8988T (cell line): ENCODE data around the gene CXCL13.
"Not testable (repeated sequence)": the region's sequence is repeated elsewhere in the genome, so short reads cannot be mapped to it uniquely, and the experiment has no call there.

ENCODE experiments used
- DNase-seq: peaks from one replicate; pipeline ENCODE4 v3.0.0; 2011

The CXCL13 gene

DNA sequence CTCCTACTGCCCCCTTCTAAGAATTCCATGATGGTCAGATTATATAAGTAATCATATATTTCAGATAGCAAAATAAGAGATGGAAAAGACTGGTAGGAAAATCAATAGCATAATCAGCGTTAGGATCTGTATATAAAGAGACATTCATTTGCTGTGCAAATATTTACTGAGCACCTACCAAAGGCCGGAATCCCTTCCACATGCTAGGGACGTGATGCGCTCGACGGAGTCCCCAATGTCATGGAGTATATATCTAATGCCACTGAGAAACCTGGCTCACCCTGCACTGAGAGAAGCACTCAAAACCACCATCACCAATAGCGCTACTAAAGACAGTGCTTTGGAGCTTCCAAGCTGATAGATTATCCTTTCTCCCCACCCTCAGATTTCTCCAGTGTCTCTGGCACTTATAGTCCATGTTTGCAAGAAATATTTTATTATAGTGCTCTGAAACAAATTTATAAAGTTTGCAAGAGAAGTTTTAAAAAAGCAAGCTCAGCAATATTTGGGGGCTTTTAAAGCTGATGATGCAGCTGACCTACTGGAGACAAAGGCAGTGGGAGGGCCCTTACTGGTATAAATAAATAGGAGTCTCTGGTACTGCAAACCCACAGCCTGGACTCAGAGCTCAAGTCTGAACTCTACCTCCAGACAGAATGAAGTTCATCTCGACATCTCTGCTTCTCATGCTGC lies at the start of gene CXCL13:
CXCL13 (plus strand) TSS at position 611 of the 693 bp plus-strand sequence; CDS start at position 657, 46 bp downstream.
- DNase-seq = no peak

- DNase-seq = no peak
These were observed 45.5 kb upstream of the CXCL13 start for GRCh38 chr4:77560170-77560569.

- not testable (repeated sequence) for DNase-seq
These were observed 43.9 kb upstream of the CXCL13 start for GRCh38 chr4:77561720-77562119.

- DNase-seq = no peak
These were observed 41.4 kb upstream of the CXCL13 start for GRCh38 chr4:77564231-77564630.

- DNase-seq = no peak
These were observed 39.5 kb upstream of the CXCL13 start for GRCh38 chr4:77566148-77566547.

- no peak for DNase-seq
These were observed 38.1 kb upstream of the CXCL13 start for GRCh38 chr4:77567549-77567948.

GRCh38 chr4:77570508-77571214 lies 35.0 kb upstream of the CXCL13 start:
- not testable (repeated sequence) for DNase-seq

- no peak for DNase-seq
These were observed 29.3 kb upstream of the CXCL13 start for GRCh38 chr4:77576351-77576750.

- no peak for DNase-seq
These were observed 27.5 kb upstream of the CXCL13 start for GRCh38 chr4:77578145-77578544.

GRCh38 chr4:77579406-77580076 lies 26.1 kb upstream of the CXCL13 start:
- peak; percentile 15 for DNase-seq

- DNase-seq = no peak
These were observed 23.9 kb upstream of the CXCL13 start for GRCh38 chr4:77581724-77582123.

- DNase-seq = no peak
These were observed 23.5 kb upstream of the CXCL13 start for GRCh38 chr4:77582156-77582555.

DNA sequence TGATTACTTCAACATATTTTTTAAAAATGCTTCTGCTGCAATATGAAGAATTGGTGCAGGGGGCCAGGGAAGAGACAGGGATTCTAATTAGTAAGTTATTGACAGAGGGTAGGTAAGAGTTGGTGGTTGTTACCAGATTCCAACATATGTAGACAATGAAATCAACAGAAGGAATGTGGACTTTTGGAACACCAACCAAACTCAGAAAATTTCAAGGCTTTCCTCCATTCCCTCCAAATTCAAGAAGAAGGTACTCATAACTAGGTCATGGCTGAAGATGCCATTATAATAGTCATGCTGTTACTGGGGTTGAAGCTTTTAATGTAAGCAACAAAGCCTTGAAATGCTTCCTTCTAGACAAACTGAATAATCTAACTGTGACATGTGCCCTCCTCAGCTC lies 22.9 kb upstream of the CXCL13 start:
- no peak for DNase-seq

DNA sequence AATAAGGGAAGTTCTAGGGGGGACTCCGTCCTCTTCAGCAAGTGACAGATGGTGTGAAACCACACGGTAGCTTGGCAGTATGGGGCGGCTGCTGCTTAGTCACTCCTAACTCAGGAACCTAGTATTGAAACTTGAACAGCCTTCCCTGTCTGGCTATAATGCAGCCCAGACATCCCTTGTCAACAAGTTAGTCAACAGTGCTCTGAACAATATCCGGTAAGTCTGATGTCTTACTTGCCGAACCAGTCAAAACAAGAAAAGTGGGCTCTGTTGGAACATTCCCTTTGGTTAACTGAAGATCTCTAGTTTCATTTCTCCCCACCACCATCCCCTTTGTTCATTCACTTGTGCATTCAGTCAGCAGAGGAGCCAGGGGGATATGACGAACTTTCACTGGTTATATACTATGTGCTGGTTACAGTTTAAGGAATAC lies 18.7 kb upstream of the CXCL13 start:
- DNase-seq = no peak

- DNase-seq = no peak
These were observed 15.1 kb upstream of the CXCL13 start for GRCh38 chr4:77590482-77590881.

- no peak for DNase-seq
These were observed 14.1 kb upstream of the CXCL13 start for GRCh38 chr4:77591532-77591931.

- no peak for DNase-seq
These were observed 12.5 kb upstream of the CXCL13 start for GRCh38 chr4:77593101-77593500.

- DNase-seq = no peak
These were observed 11.6 kb upstream of the CXCL13 start for GRCh38 chr4:77593993-77594392.

- no peak for DNase-seq
These were observed 10.2 kb upstream of the CXCL13 start for GRCh38 chr4:77595364-77595973.

DNA sequence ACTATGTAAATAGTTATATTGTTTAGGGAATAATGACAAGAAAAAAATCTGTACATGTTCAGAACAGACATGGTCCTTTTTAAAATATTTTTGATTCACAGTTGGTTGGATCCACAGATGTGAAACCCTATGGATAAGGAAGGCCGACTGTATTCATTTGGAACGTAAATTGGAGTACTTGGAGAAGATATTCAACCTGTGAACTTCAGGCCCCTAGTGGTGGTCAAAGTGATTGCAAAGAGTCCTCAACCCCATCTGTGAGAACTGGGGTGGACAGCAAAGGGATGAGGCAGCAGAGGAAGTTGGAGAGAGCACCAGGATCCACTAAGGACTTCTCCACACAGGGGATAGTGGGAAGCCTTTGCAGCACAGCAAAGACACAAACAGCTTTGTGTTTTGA lies 6.2 kb upstream of the CXCL13 start:
- peak; percentile 11 for DNase-seq

DNA sequence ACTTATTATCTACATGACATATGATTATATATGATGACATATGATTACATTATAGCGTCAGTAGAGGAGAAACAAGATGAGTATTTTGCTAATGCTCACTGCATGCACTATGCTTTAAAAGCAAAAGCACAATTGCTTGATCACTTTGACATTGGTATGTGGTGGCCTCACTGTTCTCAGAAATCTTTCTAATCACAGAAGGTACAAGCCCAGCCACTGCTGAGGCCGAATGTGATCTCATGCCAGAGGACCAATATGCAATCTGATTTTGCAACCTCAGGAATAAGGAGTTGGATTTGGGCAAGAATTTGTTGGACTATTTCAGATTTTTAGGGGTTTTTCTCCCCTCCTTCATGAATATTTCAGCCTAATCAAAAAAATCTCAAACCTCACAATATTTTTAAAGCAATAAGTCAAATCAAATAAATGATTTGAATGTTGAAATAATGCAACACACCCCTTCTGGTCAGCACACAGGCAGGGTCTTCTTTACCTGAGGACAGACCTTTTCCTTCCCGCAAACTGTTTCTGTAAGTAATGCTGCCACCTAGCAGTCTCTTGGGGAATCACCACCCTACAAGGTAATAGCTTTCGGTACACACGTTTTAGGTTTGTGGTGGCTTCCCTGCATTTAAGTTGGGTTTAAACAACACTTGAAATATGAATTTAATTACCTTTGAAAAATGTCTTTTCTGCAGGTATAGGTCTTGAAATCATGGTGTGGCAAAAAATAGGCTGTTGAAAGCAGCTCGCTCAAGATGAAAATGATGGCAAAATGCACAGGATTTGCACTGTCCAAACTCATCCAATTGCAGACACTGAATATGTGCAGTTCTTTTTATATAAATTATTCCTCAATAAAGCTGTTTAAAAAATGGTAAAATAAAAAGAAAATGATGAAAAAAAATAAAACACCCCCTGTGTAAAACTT lies 4.8 kb upstream of the CXCL13 start:
- no peak for DNase-seq

DNA sequence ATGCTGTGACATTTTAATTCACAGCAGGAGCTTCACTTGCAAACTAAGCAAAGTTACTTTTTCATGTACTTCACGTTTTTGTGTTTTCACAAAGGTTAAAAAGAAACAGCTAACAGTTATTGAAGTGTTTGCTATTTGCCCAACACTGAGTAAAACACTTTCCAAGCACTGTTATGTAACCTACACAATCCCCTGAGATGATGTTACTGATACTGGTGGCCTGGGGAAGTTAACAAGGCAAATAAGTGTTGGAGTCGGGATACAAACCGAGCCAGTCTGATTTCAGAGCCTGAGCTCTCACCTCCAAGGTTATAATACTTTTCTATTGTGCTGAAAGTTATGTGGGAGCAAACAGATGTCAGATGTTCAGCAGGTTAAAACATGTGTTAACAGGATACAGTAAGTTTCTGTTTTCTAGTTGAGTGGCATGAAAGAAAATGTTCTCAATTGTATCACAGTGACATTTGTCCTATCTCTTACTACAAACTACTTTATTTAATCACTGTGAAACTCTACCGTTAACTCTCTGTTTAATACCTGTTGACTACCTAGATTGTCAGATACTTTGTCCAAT lies 3.9 kb upstream of the CXCL13 start:
- no peak for DNase-seq
